ENCODE results near the gene PPP3R1. TPM values are rescaled to one million over a fixed set of nuclear protein-coding genes. Genes with fewer than 3 reads are reported as not detected.

The PPP3R1 gene
- total RNA-seq, 1 experiment from 2014 or later, result 74.2 TPM

DNA sequence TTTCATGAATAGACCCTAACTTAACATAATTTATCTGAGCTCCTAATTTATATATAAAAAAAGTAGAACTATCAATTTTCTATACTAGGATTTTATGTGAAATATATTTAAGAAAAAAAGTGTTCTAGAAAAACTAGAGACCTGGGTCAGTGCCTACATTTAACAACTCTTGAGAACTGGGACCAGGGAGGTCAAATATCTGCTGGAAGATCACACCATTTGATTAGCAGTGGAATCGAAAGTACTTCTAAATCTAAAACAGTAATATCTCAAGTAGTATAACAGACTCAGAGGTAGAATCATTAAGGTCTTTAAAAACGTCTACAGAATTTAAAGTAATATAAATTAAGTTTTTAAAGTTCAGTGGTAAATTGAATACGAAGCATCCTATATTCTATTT, 34.6 kb downstream of the PPP3R1 start:
- peaks cover 6% of the 10 kb centered on the region for H3K79me1 ChIP-seq (ENCODE audit: insufficient read depth, low read depth, low read length, poor library complexity, severe bottlenecking)
- H4K91ac ChIP-seq (ENCODE audit: insufficient read length, low read depth, low read length), result no peak overlapping the region
- no peak overlapping the region for H3K18ac ChIP-seq (ENCODE audit: insufficient read length, low read depth, low read length)
- H3K14ac ChIP-seq (ENCODE audit: insufficient read depth, low read length), result no peak overlapping the region
- H3K27me3 ChIP-seq (ENCODE audit: insufficient read depth, low read length), result no peaks in the 10 kb centered on the region
- no peak overlapping the region for H3T11ph ChIP-seq (ENCODE audit: low read length)
- H3K23ac ChIP-seq (ENCODE audit: insufficient read length, low read depth, low read length), result no peak overlapping the region
- no peak overlapping the region for H2BK15ac ChIP-seq (ENCODE audit: low read depth, low read length)
- peaks cover 31% of the 10 kb centered on the region; the same call in 1 of the 2 replicates for H3K79me2 ChIP-seq (ENCODE audit: insufficient read depth, low read length)
- Mint-ChIP-seq H3K4me3 (no peak overlapping the region), H3K36me3 (ENCODE audit: insufficient read depth in 1 of 3, low read depth in 3 of 3) (peaks cover 0 to 10% (median 4%) of the 10 kb centered on the region in 3 experiments; a peak in 4 of 7 replicates), H3K27ac (no peak overlapping the region), H3K27me3 (ENCODE audit: low read depth) (no peaks in the 10 kb centered on the region), H3K4me1 (peaks cover 22 to 23% of the 10 kb centered on the region in 2 experiments), H3K9me3 (no peaks in the 10 kb centered on the region; a peak in 1 of 5 replicates)
- TF ChIP-seq, protein P1, sequence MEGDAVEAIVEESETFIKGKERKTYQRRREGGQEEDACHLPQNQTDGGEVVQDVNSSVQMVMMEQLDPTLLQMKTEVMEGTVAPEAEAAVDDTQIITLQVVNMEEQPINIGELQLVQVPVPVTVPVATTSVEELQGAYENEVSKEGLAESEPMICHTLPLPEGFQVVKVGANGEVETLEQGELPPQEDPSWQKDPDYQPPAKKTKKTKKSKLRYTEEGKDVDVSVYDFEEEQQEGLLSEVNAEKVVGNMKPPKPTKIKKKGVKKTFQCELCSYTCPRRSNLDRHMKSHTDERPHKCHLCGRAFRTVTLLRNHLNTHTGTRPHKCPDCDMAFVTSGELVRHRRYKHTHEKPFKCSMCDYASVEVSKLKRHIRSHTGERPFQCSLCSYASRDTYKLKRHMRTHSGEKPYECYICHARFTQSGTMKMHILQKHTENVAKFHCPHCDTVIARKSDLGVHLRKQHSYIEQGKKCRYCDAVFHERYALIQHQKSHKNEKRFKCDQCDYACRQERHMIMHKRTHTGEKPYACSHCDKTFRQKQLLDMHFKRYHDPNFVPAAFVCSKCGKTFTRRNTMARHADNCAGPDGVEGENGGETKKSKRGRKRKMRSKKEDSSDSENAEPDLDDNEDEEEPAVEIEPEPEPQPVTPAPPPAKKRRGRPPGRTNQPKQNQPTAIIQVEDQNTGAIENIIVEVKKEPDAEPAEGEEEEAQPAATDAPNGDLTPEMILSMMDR (conservative IDR thresholded peaks at IDR 0.05), result no peak
- H3K9ac ChIP-seq (ENCODE audit: extremely low read depth, insufficient read length, low read length), result no peak overlapping the region
- H4K8ac ChIP-seq (replicated peaks; ENCODE audit: insufficient read length, low read depth, low read length), result no peak overlapping the region
- DNase-seq, result no peak
- H2BK20ac ChIP-seq (ENCODE audit: low read depth, low read length, poor library complexity, severe bottlenecking), result no peak overlapping the region
- H3K56ac ChIP-seq (ENCODE audit: insufficient read length, low read depth, low read length), result no peak overlapping the region
- H3K9me3 ChIP-seq (ENCODE audit: control insufficient read depth, low read depth, low read length), result no peaks in the 10 kb centered on the region
- WGBS (ENCODE audit: extremely low coverage, insufficient read length, low lambda C conversion rate), result no CpG with 5 or more reads among the region's 3 CpGs
- H2BK5ac ChIP-seq (ENCODE audit: insufficient read length, low read length), result no peak overlapping the region
- H3K23me2 ChIP-seq (ENCODE audit: insufficient read length, low read depth, low read length, poor library complexity, severe bottlenecking), result no peaks in the 10 kb centered on the region
- H3K27ac ChIP-seq (ENCODE audit: insufficient read length, low read depth, low read length), result no peak overlapping the region
- H2AFZ ChIP-seq (ENCODE audit: low read length), result no peak overlapping the region
- no peak overlapping the region for H3K4me2 ChIP-seq (ENCODE audit: insufficient read depth, insufficient read length, low read length)
- H2AK5ac ChIP-seq (ENCODE audit: insufficient read length, low read length), result no peak overlapping the region
- no peaks in the 10 kb centered on the region for H4K20me1 ChIP-seq (ENCODE audit: control insufficient read depth, insufficient read depth, insufficient read length)
- H3K4ac ChIP-seq (ENCODE audit: low read depth, low read length), result no peak overlapping the region
- no peak overlapping the region for H2BK12ac ChIP-seq (ENCODE audit: insufficient read length, low read depth, low read length)
- H3K4me1 ChIP-seq (ENCODE audit: insufficient read depth, low read length), result no peaks in the 10 kb centered on the region
- H4K5ac ChIP-seq (ENCODE audit: insufficient read length, low read depth, low read length), result no peak overlapping the region
- no peak overlapping the region for H2BK120ac ChIP-seq (ENCODE audit: low read depth, low read length, poor library complexity, severe bottlenecking)

All from H9 (cell line).